PC-3 (cell line): ENCODE results near the gene NRG3.

ENCODE experiments used
- CTCF ChIP-seq: fragments of 300-600 bp; sonication (generic); conservative IDR thresholded peaks from 2 replicates; pipeline ENCODE4 v1.5.1; 2017; ENCODE audit warnings: antibody characterized with exemption, low read depth, mild to moderate bottlenecking, low read length
- EZH2 ChIP-seq: fragments of 300-600 bp; sonication (generic); IDR thresholded peaks from one replicate; pipeline ENCODE4 v1.6.1; 2017; ENCODE audit warnings: antibody characterized with exemption, mild to moderate bottlenecking, low read length; ENCODE audit not compliant: unreplicated experiment
- EZH2phosphoT487 ChIP-seq: fragments of 300-600 bp; sonication (generic); IDR thresholded peaks from 2 replicates; pipeline ENCODE4 v1.6.1; 2018; ENCODE audit warnings: mild to moderate bottlenecking, antibody characterized with exemption, low read length, borderline replicate concordance

GRCh38 chr10:82565197-82565575 is 690.2 kb downstream of the NRG3 start:
- no peak for TF ChIP-seq CTCF
- no peak for TF ChIP-seq EZH2phosphoT487
- no peak for TF ChIP-seq EZH2
